H1 (cell line): ENCODE data around the gene IQCM. TPM values are rescaled to one million over a fixed set of nuclear protein-coding genes. Genes with fewer than 3 reads are reported as not detected.

ENCODE experiments used
- CTCF ChIA-PET: fragments of 300-600 bp; sonication (Branson Sonifier 250); formaldehyde crosslinking; loops from one replicate; lab custom pipeline; 2021; ENCODE audit not compliant: partially characterized antibody; lab: Charles Lee
- POLR2A ChIA-PET: fragments of 300-600 bp; sonication (Branson Sonifier 250); formaldehyde crosslinking; loops from one replicate; lab custom pipeline; 2021; ENCODE audit warnings: inconsistent platforms; ENCODE audit not compliant: partially characterized antibody; lab: Charles Lee
- DNase-seq, 2 experiments: peaks; one replicate each; pipeline versions ENCODE4 v3.0.0 to v3.0.0-alpha.2; 2010 to 2022; ENCODE audit warnings: low spot score in 2 of 2, low read depth in 1 of 2, mixed read lengths in 1 of 2
- FAIRE-seq: peaks from 2 replicates; lab custom pipeline; 2011; peaks lifted over from hg19 to GRCh38; lab: Jason Lieb, UNC
- H2AFZ ChIP-seq: 2 replicates; pipeline ENCODE4 v1.8.1; 2012; ENCODE audit warnings: low read length, inconsistent platforms
- H2AK5ac ChIP-seq: 2 replicates; pipeline ENCODE4 v1.6.1; 2013; ENCODE audit warnings: low read depth, low read length
- H2BK120ac ChIP-seq: replicated peaks from 2 replicates; pipeline ENCODE3; 2013; ENCODE audit warnings: low read depth, low read length, inconsistent platforms
- H2BK12ac ChIP-seq: 2 replicates; pipeline ENCODE4 v1.6.1; 2013; ENCODE audit warnings: low read depth, low read length
- H2BK15ac ChIP-seq: 2 replicates; pipeline ENCODE4 v1.6.1; 2013; ENCODE audit warnings: low read length
- H2BK20ac ChIP-seq: 2 replicates; pipeline ENCODE4 v1.6.1; 2013; ENCODE audit warnings: low read length
- H2BK5ac ChIP-seq: 2 replicates; pipeline ENCODE4 v1.6.1; 2013; ENCODE audit warnings: low read depth, low read length
- H3K14ac ChIP-seq: 2 replicates; pipeline ENCODE4 v1.6.1; 2013; ENCODE audit warnings: inconsistent platforms; ENCODE audit not compliant: insufficient read length
- H3K18ac ChIP-seq: 2 replicates; pipeline ENCODE4 v1.6.1; 2013; ENCODE audit warnings: low read length; ENCODE audit errors: extremely low read depth
- H3K23ac ChIP-seq: 2 replicates; pipeline ENCODE4 v1.6.1; 2013; ENCODE audit warnings: inconsistent platforms; ENCODE audit not compliant: insufficient read length
- H3K23me2 ChIP-seq: 2 replicates; pipeline ENCODE4 v1.6.1; 2013; ENCODE audit warnings: low read depth, low read length
- H3K27ac ChIP-seq: 2 replicates; pipeline ENCODE4 v1.6.1; 2011; ENCODE audit warnings: low read depth, low read length, inconsistent platforms
- H3K27me3 ChIP-seq, 4 experiments: replicated peaks in 1 of 4; 1 replicate in 1 of 4; 2 replicates in 3 of 4; pipeline versions ENCODE4 v1.6.1 to v1.8.1; 2011 to 2013; ENCODE audit warnings: low read length in 3 of 4, mild to moderate bottlenecking in 3 of 4, inconsistent platforms in 2 of 4, mixed read lengths in 2 of 4, moderate library complexity in 1 of 4; ENCODE audit not compliant: control insufficient read depth in 3 of 4, insufficient read depth in 3 of 4; ENCODE audit errors: extremely low read depth in 1 of 4
- H3K36me3 ChIP-seq, 4 experiments: 2 replicates each; pipeline versions ENCODE4 v1.6.1 to v1.8.1; 2011 to 2013; ENCODE audit warnings: mild to moderate bottlenecking in 4 of 4, low read length in 3 of 4, moderate library complexity in 2 of 4, control low read depth in 1 of 4, inconsistent platforms in 1 of 4; ENCODE audit not compliant: insufficient read depth in 4 of 4, control insufficient read depth in 2 of 4
- H3K4ac ChIP-seq: replicated peaks from 2 replicates; pipeline ENCODE3; 2013; ENCODE audit warnings: low read length, low read depth, mixed read lengths, inconsistent platforms; ENCODE audit not compliant: insufficient read length
- H3K4me1 ChIP-seq, 4 experiments: replicated peaks in 1 of 4; 1 replicate in 1 of 4; 2 replicates in 3 of 4; pipeline versions ENCODE4 v1.6.1 to v1.8.1; 2011 to 2013; ENCODE audit warnings: low read length in 3 of 4, inconsistent platforms in 2 of 4, mixed read lengths in 1 of 4; ENCODE audit not compliant: insufficient read depth in 4 of 4, control insufficient read depth in 3 of 4
- H3K4me2 ChIP-seq, 2 experiments: 2 replicates each; pipeline versions ENCODE4 v1.6.1 to v1.8.1; 2011 to 2013; ENCODE audit warnings: low read depth in 2 of 2, low read length in 2 of 2, control low read depth in 1 of 2, inconsistent platforms in 1 of 2, mild to moderate bottlenecking in 1 of 2; ENCODE audit not compliant: insufficient read depth in 1 of 2
- H3K4me3 ChIP-seq, 4 experiments: fragments of 200-600, 300-600 bp in 1 of 4; sonication (generic), shearing (Covaris generic), sonication (Bioruptor Twin) in 1 of 4; 2 replicates each; pipeline versions ENCODE4 v1.5.1 to v1.8.1; 2011 to 2016; ENCODE audit warnings: low read length in 4 of 4, low read depth in 3 of 4, control low read depth in 2 of 4, inconsistent platforms in 2 of 4, mild to moderate bottlenecking in 2 of 4, mixed read lengths in 1 of 4, moderate library complexity in 1 of 4; ENCODE audit not compliant: insufficient read depth in 2 of 4; ENCODE audit errors: extremely low read depth in 1 of 4
- H3K56ac ChIP-seq: replicated peaks from 2 replicates; pipeline ENCODE3; 2013; ENCODE audit warnings: low read depth, mild to moderate bottlenecking, mixed read lengths, low read length, inconsistent platforms; ENCODE audit not compliant: insufficient read length
- H3K79me1 ChIP-seq: 2 replicates; pipeline ENCODE4 v1.6.1; 2013; ENCODE audit warnings: low read depth, low read length, control low read depth
- H3K79me2 ChIP-seq, 2 experiments: 2 replicates each; pipeline versions ENCODE4 v1.6.1 to v1.8.1; 2012 to 2013; ENCODE audit warnings: low read length in 2 of 2, mild to moderate bottlenecking in 2 of 2, inconsistent platforms in 1 of 2; ENCODE audit not compliant: insufficient read depth in 2 of 2, control insufficient read depth in 1 of 2
- H3K9ac ChIP-seq, 4 experiments: replicated peaks in 1 of 4; 1 replicate in 1 of 4; 2 replicates in 3 of 4; pipeline versions ENCODE4 v1.6.1 to v1.8.1; 2011 to 2013; ENCODE audit warnings: low read depth in 3 of 4, low read length in 3 of 4, control low read depth in 2 of 4, mild to moderate bottlenecking in 2 of 4, moderate library complexity in 2 of 4, inconsistent platforms in 1 of 4; ENCODE audit errors: extremely low read depth in 1 of 4
- H3K9me3 ChIP-seq, 2 experiments: 2 replicates each; pipeline versions ENCODE4 v1.6.1 to v1.8.1; 2012 to 2013; ENCODE audit warnings: mild to moderate bottlenecking in 2 of 2, moderate library complexity in 2 of 2, control low read depth in 1 of 2, inconsistent platforms in 1 of 2, low read depth in 1 of 2, low read length in 1 of 2, mixed read lengths in 1 of 2; ENCODE audit not compliant: insufficient read depth in 2 of 2
- H4K20me1 ChIP-seq, 2 experiments: replicated peaks in 1 of 2; 2 replicates each; pipeline versions ENCODE3 to v1.8.1; 2011 to 2013; ENCODE audit warnings: inconsistent platforms in 2 of 2, low read length in 2 of 2, mild to moderate bottlenecking in 1 of 2; ENCODE audit not compliant: insufficient read depth in 2 of 2, control insufficient read depth in 1 of 2
- H4K5ac ChIP-seq: 2 replicates; pipeline ENCODE4 v1.6.1; 2013; ENCODE audit warnings: low read length, low read depth, mixed read lengths, inconsistent platforms; ENCODE audit not compliant: insufficient read length
- H4K8ac ChIP-seq: 2 replicates; pipeline ENCODE4 v1.8.0; 2013; ENCODE audit warnings: mild to moderate bottlenecking, moderate library complexity, low read length, inconsistent platforms; ENCODE audit not compliant: insufficient read depth; ENCODE audit errors: extremely low read depth
- H4K91ac ChIP-seq: replicated peaks from 2 replicates; pipeline ENCODE3; 2013; ENCODE audit warnings: low read length, mixed read lengths, inconsistent platforms; ENCODE audit not compliant: insufficient read length
- CEBPB ChIP-seq: IDR thresholded peaks from 2 replicates; pipeline ENCODE4 v1.6.1; 2012; ENCODE audit warnings: low read depth, low read length
- CREB1 ChIP-seq: IDR thresholded peaks from 2 replicates; pipeline ENCODE4 v1.6.1; 2012; ENCODE audit warnings: inconsistent platforms
- CTBP2 ChIP-seq: IDR thresholded peaks from 2 replicates; pipeline ENCODE4 v1.7.0; 2011; ENCODE audit warnings: borderline replicate concordance, mild to moderate bottlenecking, moderate library complexity, mixed read lengths, low read length; ENCODE audit not compliant: insufficient read depth, insufficient read length
- FOSL1 ChIP-seq: IDR thresholded peaks from 2 replicates; pipeline ENCODE4 v1.6.1; 2011; ENCODE audit warnings: mild to moderate bottlenecking, low read depth, low read length, moderate library complexity; ENCODE audit not compliant: insufficient read depth
- JUN ChIP-seq: IDR thresholded peaks from 2 replicates; pipeline ENCODE4 v1.6.1; 2011; ENCODE audit warnings: low read depth, mild to moderate bottlenecking, improper control_type of control experiment, low read length
- POU5F1 ChIP-seq: IDR thresholded peaks from 2 replicates; pipeline ENCODE4 v1.6.1; 2011; ENCODE audit warnings: low read depth, mild to moderate bottlenecking, low read length, moderate library complexity
- RBBP5 ChIP-seq: IDR thresholded peaks from 2 replicates; pipeline ENCODE4 v1.7.1; 2012; ENCODE audit warnings: low read depth, mild to moderate bottlenecking, inconsistent platforms, low read length, moderate library complexity, borderline replicate concordance
- RXRA ChIP-seq: IDR thresholded peaks from 2 replicates; pipeline ENCODE4 v1.6.1; 2011; ENCODE audit warnings: low read depth, mild to moderate bottlenecking, low read length, moderate library complexity; ENCODE audit not compliant: insufficient read depth
- SRF ChIP-seq: IDR thresholded peaks from 2 replicates; pipeline ENCODE4 v1.6.1; 2011; ENCODE audit warnings: mild to moderate bottlenecking, low read depth, low read length, moderate library complexity
- TBP ChIP-seq: IDR thresholded peaks from 2 replicates; pipeline ENCODE4 v1.6.1; 2011; ENCODE audit warnings: low read depth, low read length, improper control_type of control experiment
- polyA plus RNA-seq, 7 experiments: library from polyadenylated mRNA; depleted of rRNA in 3 of 7; stranded (reverse) in 5 of 7; unstranded in 2 of 7; fragments of >200 nt in 5 of 7; fragments of 200-250 nt in 2 of 7; gene quantifications; 1 replicate in 5 of 7; 2 replicates in 1 of 7; 4 replicates in 1 of 7; pipeline versions ENCODE4 v1.2.1 to v1.2.3, GENCODE V29; 2011 to 2013; ENCODE audit warnings: missing spikeins in 2 of 7, mixed read lengths in 2 of 7
- total RNA-seq: library from RNA; stranded (reverse); fragmentation: NEBNext Ultra II Directional; extraction: Animal tissue kit (Norgen Biotek cat#: 25700); gene quantifications from 2 replicates; pipeline ENCODE4 v1.2.1, GENCODE V29; 2021
- TF ChIP-seq, protein P1 (sequence below): IDR thresholded peaks from 2 replicates; pipeline ENCODE4 v1.6.1; 2012; ENCODE audit warnings: inconsistent platforms
- TF ChIP-seq, protein P2 (sequence below): IDR thresholded peaks from 2 replicates; pipeline ENCODE4 v1.6.1; 2012; ENCODE audit warnings: inconsistent platforms
- TF ChIP-seq, protein P3 (sequence below), 3 experiments: IDR thresholded peaks; 1 replicate in 2 of 3; 2 replicates in 1 of 3; pipeline versions ENCODE4 v1.5.1 to v1.6.1; 2011; ENCODE audit warnings: low read length in 3 of 3, mild to moderate bottlenecking in 3 of 3, inconsistent platforms in 2 of 3, low read depth in 1 of 3, moderate library complexity in 1 of 3; ENCODE audit not compliant: insufficient read depth in 1 of 3; ENCODE audit errors: control extremely low read depth in 1 of 3

The IQCM gene
- total and polyA plus RNA-seq, 2 of the 8 experiments (the other 6 are each of a cell fraction or from before 2014, with no cell fraction given) = not detected

DNA sequence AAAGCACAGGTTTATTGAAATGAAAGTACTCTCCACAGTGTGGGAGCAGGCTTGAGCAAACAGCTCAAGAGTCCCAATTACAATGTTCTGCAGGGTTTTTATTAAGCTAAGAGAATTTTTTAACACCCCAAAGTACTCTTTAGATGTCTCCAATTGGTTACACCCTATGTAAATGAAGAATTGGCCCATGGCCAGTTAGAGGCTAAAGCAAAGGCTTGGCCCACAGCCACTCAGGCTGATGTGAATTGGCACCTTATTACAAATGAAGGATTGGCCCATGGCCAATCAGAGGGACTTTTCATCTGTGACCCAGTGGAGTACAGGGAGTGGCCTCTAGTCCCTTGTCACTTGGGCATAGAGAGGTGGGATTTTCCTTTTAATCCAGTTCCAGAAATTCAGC is 30.1 kb upstream of the IQCM start:
- H3K79me2 ChIP-seq = no peaks in the 10 kb centered on the region
- H2BK20ac ChIP-seq = no peak overlapping the region
- no peak overlapping the region for H4K91ac ChIP-seq
- no peak overlapping the region for H2BK15ac ChIP-seq
- no peak overlapping the region for H2AFZ ChIP-seq
- no peak overlapping the region for H4K5ac ChIP-seq
- no peaks in the 10 kb centered on the region for H3K27me3 ChIP-seq
- no peak overlapping the region for H3K27ac ChIP-seq
- no peak overlapping the region for H3K4me2 ChIP-seq
- H2BK120ac ChIP-seq = no peak overlapping the region
- H3K4me3 ChIP-seq = no peak overlapping the region
- no peaks in the 10 kb centered on the region for H3K79me1 ChIP-seq
- no peaks in the 10 kb centered on the region for H3K36me3 ChIP-seq
- peaks cover 0 to 2% of the 10 kb centered on the region in 2 experiments; a peak in 1 of 4 replicates for H3K9me3 ChIP-seq
- H2BK5ac ChIP-seq = no peak overlapping the region
- H4K8ac ChIP-seq = no peak overlapping the region
- H3K18ac ChIP-seq = no peak overlapping the region
- CTCF ChIA-PET = no interaction called here
- no peak overlapping the region for H3K56ac ChIP-seq
- H3K14ac ChIP-seq = no peak overlapping the region
- H3K23me2 ChIP-seq = no peaks in the 10 kb centered on the region
- POLR2A ChIA-PET = no interaction called here
- H3K4me1 ChIP-seq = no peaks in the 10 kb centered on the region; a peak in 1 of 7 replicates
- no peak overlapping the region for H3K4ac ChIP-seq
- no peak overlapping the region for H3K9ac ChIP-seq
- H4K20me1 ChIP-seq = no peaks in the 10 kb centered on the region
- no peak overlapping the region for H3K23ac ChIP-seq
- no peak for FAIRE-seq
- no peak for DNase-seq
- no peak overlapping the region for H2AK5ac ChIP-seq
- no peak overlapping the region for H2BK12ac ChIP-seq
- TF ChIP-seq, protein P1, sequence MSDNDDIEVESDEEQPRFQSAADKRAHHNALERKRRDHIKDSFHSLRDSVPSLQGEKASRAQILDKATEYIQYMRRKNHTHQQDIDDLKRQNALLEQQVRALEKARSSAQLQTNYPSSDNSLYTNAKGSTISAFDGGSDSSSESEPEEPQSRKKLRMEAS = no peak
- TF ChIP-seq JUN (no peak), POU5F1 (no peak), RXRA (no peak), TBP (no peak), FOSL1 (no peak), CREB1 (no peak), CTBP2 (no peak), CEBPB (no peak), SRF (no peak), RBBP5 (no peak)
- TF ChIP-seq, protein P2, sequence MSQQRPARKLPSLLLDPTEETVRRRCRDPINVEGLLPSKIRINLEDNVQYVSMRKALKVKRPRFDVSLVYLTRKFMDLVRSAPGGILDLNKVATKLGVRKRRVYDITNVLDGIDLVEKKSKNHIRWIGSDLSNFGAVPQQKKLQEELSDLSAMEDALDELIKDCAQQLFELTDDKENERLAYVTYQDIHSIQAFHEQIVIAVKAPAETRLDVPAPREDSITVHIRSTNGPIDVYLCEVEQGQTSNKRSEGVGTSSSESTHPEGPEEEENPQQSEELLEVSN = no peak
- TF ChIP-seq, protein P3, sequence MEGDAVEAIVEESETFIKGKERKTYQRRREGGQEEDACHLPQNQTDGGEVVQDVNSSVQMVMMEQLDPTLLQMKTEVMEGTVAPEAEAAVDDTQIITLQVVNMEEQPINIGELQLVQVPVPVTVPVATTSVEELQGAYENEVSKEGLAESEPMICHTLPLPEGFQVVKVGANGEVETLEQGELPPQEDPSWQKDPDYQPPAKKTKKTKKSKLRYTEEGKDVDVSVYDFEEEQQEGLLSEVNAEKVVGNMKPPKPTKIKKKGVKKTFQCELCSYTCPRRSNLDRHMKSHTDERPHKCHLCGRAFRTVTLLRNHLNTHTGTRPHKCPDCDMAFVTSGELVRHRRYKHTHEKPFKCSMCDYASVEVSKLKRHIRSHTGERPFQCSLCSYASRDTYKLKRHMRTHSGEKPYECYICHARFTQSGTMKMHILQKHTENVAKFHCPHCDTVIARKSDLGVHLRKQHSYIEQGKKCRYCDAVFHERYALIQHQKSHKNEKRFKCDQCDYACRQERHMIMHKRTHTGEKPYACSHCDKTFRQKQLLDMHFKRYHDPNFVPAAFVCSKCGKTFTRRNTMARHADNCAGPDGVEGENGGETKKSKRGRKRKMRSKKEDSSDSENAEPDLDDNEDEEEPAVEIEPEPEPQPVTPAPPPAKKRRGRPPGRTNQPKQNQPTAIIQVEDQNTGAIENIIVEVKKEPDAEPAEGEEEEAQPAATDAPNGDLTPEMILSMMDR (IDR thresholded peaks at IDR 0.05; ENCODE audit: control extremely low read depth in 1 of 3, insufficient read depth in 1 of 3, low read depth in 1 of 3, low read length in 3 of 3) = no peak
